Activated naive CD4-positive, alpha-beta T cell treated with anti-CD3 and anti-CD28 coated beads, Interleukin-2, amount 10 ng/mL, durations not matched to agents 5 hours and 36 hours (primary cell): Measurements from ENCODE around the gene RNASEH1. TPM values are rescaled to one million over a fixed set of nuclear protein-coding genes. Genes with fewer than 3 reads are reported as not detected.

ENCODE experiments used
- total RNA-seq, 2 experiments: library from RNA; stranded (reverse); gene quantifications; one replicate each; pipeline ENCODE4 v1.2.3, GENCODE V29; 2021

Gene RNASEH1
- total RNA-seq, result 10 to 100 TPM; 19.3 to 21.3 TPM

DNA sequence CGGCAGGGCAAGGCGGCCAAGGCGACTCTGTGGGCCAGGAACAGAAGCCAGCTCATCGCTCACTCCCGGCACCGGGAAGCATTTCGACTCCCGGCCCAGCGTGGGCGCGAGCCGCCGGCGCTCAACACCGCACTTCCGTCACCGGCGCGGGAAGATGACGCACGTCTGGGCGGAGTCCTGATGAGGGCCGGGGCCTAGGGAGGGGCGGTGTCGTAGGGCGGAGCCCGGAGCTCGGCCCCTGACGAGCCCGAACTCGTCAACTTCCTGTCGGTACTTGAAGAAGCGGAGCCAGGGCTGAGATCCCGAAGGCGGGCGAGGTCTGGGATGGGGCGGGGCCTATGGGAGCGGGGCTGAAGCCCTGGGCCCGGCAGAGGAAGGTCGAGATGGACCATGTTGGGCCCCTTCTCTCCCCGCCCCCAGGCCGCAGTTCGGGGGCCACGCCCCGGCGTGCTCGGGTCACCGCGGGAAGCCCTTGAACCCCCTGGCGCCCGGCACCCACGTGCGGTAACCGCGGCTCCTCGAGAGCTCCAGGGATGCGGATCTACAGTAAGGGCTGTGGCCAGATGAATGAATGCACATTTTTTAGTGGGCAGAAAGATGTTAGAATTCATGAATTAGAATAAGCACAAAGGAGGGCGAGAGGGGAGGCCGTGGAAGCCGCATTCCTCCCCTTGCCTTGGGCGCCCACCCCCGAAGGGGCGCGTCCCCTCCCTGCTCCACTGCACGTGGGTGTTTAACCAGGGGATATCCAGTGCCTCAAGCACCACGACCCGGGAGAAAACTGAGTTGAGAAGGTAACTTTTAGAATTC is at the start of gene RNASEH1:
Gene RNASEH1, minus strand, starts transcription at position 129 of the 810 bp plus-strand sequence. Its CDS starts 73 bp downstream, at position 56.

GRCh38 chr2:3594493-3595281 is 36.6 kb upstream of the RNASEH1 start, which contains the start of gene COLEC11:
Gene COLEC11, plus strand, starts transcription at chr2:3595112. Its CDS starts 9,229 bp downstream, at chr2:3604341.

GRCh38 chr2:3519255-3520205 is 38.6 kb downstream of the RNASEH1 start, which contains the start of gene ADI1:
Gene ADI1, minus strand, starts transcription at chr2:3519531. Its CDS starts 44 bp downstream, at chr2:3519487.

Other genes starting within 250 kb of the RNASEH1 start
- gene EIPR1, start 180.5 kb downstream of the RNASEH1 start, total RNA-seq, result 10 to 100 TPM; 33.7 to 35.9 TPM
- 10 to 100 TPM; 80.1 to 83.3 TPM for gene TRAPPC12, start 178.6 kb downstream of the RNASEH1 start, total RNA-seq
- gene ADI1, start 38.8 kb downstream of the RNASEH1 start, total RNA-seq, result 10 to 100 TPM; 36.3 to 40.6 TPM
- 1,000 to 10,000 TPM; 1,576 to 1,694 TPM for gene RPS7, start 16.9 kb upstream of the RNASEH1 start, total RNA-seq
- gene COLEC11, start 36.8 kb upstream of the RNASEH1 start, total RNA-seq, result under 1 TPM in 1 of 2 experiments, not detected in 1; 0.34 TPM
- gene ALLC, start 99.9 kb upstream of the RNASEH1 start, total RNA-seq, result not detected
- gene DCDC2C, start 145.2 kb upstream of the RNASEH1 start, total RNA-seq, result not detected